ENCODE measurements around the gene LINGO3.

LINGO3 gene

DNA sequence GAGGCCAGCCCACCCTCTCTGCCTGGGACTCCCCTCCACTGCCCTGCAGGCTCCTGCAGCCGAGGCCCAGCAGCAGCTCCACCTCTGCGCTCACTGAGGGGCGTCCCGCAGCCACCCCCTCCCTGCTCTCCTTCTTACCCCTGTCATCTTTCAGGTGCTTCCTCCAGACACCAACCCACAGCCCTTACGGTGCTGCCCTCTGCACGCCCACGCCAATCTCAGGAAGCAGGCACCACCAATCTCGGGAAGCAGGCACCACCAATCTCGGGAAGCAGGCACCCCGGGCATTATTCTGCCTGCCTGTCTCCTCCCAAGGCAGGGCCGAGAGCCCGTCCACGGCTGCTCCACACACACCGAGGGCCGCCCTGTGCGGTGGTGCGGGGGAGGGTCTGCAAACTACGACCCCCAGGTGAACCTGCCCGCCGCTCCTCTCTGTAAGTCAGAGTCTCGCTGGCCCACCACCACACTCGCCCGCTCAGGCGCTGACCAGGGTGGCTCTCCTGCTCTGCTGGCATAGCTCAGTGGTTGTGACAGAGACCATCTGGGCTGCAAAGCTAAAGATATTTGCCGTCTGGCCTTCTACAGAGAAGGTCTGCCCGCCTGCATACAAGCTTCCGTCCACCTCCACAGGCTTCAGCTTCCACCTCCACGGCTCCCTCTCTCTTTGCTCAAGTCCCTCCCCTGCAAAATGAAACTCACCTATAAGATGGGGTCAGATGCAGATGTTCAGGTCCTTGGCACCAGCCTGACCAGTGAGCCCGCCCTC lies 17.5 kb upstream of the LINGO3 start:
- no peak for DNase-seq

DNA sequence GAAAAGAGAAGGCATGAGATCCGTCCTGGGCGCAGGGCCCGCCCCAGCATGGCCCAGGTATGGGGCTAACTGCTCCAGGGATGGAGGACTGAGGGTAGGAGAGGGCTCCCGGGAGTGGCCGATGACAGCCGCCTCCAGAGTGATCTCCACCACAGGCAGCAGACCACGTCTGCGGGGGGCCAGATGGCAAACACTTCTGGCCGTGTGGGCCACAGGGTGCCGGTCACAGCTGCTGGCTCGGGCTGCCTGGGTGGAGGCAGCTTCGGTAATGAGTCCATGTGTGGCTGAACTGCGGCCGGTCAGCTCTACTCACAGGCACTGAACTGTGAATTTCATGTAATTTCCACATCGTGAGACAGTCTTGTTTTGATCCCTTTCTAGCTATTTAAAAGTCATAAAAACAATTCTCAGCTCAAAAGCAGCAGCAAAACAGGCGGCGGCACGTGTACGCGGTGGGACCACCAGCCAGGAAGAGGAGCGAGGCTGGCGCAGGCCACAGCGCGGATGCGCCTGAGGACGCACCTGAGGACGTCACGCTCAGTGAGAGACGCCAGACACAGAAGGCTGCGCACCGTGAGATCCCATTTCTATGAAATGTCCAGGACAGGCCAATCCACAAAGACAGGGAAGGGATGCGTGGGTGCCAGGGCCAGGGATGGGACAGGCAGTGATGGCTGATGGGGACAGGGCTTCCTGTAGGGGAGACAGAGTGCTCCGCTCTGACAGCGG lies 16.4 kb upstream of the LINGO3 start:
- no peak for DNase-seq

DNA sequence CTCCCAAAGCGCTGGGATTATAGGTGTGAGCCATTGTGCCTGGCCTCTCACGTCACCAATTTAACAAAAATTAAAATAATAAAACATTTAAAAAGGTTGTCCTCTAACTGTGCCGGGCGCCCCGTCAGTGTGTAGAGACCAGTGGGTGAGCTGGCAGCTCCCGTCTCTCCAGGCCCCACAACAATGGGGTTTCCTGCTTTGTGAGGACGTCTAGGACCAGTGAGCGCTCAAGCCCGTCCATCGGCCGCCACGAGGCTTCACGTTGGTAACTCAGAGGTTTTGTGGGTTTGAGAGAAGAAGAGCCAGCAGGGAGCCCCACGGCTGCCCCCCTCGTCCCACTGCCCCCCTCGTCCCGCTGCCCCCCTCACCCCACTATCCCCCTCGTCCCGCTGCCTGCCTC lies 15.8 kb upstream of the LINGO3 start:
- DNase-seq = no peak

DNA sequence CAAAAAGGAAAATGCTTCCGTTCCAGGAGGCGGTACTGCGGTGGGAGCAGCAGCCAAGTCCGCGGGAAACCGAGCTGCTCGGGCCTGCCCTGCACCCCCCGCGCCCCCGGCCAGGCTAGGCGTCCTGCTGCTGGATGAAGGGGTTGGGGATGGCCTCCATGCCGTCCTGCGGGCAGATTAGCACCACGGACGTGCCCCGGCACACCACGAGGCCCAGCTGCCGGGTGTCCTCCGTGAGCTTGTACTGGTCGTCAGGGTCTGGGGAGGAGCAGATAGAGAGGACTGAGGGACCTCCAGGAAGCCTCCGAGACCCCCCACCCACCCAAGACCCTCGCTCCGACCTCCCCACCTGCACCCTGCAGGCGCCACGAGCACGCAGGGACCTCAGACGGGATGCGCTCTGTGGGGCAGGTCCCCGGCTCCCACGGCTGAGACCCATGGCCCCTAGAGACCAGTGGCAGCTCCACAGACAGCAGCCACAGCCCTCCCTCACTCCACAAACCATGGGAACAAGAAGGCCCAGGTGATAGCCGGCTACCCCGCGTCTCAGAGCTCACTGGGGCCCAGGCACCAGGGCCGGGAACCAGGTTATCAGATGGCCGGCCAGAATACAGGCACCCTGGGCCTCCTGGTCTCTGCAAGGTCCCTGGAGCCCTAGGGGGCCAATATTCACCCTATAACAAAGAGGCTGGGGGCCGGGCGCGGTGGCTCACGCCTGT lies 13.8 kb upstream of the LINGO3 start:
- no peak for DNase-seq

DNA sequence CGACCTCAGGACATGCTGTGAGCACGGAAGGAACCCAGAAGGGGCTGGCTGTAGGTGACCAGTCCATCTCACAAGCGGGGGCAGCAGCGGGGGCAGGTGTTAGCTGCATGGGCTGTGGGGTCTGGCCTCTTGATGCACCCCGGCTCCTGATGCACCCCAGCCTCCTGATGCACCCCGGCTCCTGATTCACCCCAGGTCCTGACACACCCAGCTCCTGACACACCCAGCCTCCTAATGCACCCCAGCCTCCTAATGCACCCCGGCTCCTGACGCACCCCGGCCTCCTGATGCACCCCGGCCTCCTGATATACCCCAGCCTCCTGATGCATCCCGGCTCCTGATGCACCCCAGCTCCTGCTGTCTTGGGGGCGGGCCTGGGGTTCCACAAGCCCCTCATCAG lies 13.0 kb upstream of the LINGO3 start:
- DNase-seq = no peak

DNA sequence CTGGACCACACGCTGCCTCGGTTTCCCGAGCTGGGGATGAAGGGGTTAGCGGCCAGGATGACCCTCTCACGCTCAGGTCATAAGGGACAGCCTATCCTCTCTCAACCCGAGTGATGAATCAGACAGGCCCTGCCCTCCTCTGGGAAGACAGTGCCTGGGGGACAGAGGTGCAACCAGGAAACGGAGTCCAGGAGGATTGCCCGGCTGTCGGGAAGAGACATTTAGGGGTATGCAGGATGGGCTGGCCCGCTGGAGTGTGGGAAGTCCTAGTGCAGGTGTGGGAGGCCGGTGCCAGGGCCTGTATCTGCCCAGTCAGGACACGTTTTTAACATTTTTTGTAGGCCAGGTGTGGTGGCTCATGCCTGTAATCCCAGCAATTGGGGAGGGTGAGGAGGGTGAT lies 12.1 kb upstream of the LINGO3 start:
- DNase-seq = no peak

DNA sequence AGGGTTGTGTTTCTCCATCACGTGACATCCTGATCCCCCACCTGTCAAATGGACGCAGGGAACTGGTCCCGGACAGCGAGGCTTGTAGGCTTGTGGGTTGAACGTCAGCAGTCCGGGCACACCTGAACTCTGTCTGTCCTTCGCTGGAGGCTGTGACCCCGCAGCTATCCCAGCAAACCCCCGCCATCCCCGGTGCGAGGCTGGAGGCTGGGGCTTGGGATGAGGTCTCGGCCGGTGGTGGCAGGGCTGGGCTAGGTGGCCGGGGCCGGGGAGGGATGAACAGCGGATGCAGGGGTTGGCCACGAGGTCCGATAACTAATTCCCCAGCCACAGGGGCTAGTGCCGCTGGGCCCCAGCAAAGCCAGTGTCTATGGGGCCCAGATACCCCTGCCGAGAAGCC lies 11.6 kb upstream of the LINGO3 start:
- no peak for DNase-seq

DNA sequence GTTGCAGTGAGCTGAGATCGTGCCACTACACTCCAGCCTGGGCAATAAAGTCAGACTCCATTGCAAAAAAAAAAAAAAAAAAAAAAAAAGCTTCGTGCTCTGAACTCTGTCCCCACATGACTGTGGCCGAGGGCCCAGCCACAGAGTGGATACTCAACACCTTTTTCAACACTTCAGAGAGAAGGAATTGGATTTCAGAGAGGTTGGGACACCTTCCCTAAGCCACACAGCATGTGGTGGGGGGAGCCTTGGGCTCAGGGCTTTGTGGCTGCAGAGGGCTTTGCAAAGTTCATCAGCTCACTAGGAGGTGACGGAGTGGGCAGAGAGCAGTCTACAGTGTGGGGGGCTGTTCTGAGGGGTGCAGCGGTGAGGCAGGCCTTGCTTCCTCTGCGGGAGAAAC lies 11.0 kb upstream of the LINGO3 start:
- DNase-seq = no peak

DNA sequence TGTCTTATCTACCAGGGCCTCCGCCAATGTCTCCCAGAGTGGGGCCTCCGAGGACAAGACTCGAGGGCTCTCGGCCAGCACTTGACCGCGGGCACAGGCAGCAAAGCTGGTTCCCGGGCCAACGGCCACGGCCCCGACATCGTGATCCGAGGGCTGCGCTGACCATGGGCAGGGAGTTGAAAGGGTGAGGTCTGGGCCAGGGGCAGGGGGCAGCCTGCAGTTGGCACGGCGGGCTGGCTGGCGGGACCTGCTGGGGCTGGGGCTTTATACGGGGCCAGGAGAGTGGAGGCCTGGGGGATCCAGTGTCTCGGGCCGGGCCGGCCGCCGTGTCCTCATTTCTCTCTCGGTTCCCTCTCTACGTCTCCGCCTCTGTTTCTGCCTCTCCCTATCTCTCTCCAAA lies 9.8 kb upstream of the LINGO3 start:
- no peak for DNase-seq

DNA sequence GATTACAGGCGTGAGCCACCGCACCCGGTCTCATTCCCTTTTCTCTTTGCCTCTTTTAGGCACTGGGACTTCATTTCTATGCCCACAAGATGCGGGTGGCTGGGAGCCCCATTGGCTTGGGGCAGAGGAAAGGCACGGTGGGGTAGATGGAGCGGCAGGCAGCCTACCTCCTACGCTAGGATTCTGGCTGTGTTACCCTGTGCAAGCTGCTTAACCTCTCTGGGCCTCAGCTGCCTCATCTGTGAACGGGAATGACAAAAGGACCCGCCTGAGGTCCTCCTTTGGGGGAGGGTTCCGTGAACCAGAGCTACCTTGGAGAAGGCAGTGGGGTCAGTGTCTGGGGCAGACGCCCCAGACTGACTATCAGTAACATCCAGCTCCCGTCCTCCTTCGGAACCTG lies 9.3 kb upstream of the LINGO3 start:
- DNase-seq = no peak

DNA sequence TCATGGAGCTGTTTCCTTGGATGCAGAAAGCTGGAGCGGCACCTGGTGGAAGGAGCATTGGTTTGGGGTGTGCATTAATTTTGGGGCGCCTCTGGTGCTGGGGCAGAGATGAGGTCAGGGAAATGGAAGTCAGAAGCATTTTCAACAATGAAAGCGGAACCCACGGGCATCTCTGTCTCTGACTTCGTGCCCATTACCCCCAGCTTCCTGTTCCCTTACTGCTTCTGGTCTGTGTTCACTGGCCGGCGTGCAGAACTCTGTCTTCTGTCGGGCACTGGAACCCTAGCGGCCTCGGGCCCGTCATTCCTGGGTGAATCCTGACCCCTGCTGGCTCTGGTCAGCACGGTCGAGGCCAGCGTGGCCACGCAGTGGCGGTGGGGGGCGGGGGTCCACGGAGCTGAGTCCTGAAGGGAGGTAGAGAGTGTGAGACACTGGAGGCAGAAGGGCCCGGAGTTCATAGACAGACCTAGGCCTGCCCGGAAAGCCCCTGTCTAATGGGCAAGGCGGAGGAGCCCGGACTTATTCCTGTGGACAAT lies 7.9 kb upstream of the LINGO3 start:
- no peak for DNase-seq

DNA sequence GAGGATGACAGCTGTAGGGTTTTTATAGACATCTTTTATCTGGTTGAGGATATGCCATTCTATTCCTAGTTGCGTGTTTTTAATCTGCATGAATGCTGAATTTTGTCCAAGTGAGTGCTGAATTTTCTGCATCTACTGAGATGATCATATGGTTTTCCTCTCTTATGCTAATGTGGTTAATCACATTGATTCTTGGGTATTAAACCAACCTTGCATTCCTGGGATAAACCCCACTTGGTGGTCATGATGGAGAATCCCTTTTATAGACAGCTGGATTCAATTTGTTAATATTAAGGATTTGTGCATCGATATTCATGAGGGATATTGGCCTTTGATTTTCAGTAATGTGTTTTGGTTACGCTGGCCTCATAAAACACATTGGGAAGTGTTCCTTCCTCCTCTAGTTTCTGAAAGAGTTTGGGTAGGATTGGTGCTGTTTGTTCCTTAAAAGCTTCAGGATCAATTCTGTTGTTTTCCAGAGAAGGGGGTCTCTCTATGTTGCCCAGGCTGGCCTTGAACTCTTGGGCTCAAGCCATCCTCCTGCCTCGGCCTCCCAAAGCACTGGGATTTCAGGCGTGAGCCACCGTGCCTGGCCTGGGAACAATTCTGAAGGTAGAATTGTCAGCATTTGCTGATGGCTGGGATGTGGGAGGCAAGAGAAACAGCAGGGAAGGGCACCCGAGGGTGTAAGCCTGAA lies 7.3 kb upstream of the LINGO3 start:
- no peak for DNase-seq

DNA sequence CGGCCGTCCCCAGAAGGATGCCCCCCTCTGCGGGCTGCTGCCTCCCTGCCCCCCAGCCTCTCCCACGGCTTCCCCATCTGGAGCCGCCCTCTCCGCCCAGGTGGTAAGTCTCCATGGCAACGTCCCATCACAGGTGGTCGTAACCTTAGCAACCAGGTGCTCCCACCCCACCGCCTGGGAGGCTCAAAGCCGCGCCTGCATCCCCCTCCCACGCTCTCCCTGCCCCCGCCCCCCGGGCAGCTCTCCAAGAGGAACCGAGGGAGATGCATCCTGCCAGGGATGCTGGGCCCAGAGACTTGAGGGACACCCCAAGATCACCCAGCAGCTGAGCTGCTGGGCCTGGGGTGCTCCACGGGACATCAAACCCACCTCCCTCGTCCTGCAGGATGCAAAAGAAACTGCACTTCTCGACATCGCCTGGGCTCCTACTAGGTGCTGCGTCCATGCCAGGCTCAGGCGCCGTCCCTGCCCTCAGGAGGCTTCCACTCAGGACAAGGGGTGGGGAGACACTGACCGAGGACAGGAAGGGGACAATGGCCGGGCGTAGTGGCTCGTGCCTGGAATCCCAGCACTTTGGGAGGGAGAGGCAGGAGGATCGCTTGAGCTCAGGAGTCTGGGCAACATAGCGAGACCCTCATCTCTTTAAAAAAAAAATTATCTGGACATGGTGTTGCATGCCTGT lies 5.0 kb upstream of the LINGO3 start:
- no peak for DNase-seq

DNA sequence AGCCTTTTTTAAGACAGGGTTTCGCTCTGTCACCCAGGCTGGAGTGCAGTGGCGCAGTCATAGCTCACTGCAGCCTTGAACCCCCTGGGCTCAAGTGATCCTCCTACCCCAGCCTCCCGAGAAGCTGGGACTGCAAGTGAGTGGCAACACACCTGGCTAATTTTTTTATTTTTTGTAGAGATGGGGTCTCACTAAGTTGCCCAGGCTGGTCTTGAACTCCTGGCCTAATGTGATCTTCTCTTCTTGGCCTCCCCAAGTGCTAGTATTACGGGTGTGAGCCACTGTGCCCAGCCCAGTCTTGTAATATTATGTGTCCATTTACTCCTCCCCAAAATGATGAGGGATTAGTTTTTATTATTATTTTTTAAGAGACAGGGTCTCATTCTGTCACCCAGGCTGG lies 3.1 kb upstream of the LINGO3 start:
- DNase-seq = no peak

DNA sequence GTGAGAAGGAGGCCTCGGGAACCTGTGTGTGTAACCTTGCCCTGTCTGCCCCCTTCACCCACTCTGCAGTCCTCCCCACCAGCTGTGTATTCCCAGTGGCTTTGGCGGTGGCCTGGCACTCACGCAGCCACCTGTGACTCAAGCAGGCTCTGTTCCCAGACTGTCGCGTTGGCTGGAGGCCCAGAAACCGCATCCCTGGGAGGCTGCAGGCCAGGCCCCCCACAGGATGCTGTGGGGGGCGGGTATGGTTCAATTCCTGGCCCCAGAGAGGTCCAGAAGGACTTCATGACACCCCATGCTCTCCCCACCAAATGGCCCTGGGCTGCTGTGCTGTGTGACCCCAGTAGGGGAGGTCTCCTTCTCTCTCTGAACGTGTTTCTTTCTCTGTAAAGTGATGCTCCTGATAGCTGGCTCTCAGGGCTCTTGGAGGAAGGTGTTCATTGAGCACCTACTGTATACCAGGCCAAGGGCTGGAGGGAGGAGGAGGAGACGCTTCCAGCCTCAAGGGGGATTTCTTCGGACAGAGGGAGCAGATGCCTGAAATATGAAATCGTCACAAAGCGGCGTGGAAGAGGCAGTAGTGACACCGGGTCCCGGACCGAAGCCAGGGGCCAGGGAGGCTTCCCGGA lies 1.9 kb upstream of the LINGO3 start:
- DNase-seq = no peak

DNA sequence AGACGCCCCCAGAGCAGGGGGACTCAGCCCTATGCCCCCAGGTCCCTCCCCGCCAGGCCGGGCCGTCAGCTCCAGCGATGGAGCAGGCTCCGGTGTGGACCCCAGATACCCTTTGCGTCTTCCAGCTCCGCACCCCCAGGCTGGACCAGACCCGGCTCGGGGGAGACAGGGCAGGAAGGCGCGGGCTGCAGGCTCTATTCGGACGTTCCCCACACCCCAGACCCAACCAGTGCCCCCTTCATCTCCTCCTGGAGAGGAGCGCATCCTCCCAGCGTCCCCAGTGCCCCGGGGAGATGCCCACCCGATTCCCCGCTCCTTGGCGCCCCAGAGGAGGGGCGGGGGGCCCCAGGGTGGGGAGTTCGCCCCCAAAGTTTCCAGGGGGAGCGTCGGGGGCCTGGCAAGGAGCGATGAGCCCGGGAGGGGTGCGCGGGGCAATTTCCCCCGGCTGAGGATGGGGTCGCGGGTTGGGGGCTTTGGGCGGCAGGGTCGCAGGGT lies 389 bp downstream of the LINGO3 start:
- no peak for DNase-seq

DNA sequence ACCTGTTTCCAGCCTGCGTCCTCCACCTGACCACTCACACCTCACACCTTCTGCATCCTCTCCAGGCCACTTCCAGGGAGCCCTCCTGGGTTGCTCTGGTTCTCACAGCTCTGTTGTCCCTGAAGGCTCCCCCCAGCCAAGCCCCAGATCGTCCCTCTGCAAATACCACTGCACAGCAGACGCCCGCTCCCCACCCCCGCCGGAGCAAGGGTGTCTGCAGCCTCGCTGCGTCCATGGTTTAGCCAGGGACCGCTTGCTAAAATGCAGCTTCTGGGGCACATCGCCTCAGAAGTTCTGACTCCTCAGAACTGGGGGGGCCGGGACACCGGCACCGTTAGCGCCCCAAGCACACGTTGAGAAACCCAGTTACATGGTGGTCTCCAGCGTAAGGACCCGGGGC lies 983 bp downstream of the LINGO3 start:
- DNase-seq = no peak

DNA sequence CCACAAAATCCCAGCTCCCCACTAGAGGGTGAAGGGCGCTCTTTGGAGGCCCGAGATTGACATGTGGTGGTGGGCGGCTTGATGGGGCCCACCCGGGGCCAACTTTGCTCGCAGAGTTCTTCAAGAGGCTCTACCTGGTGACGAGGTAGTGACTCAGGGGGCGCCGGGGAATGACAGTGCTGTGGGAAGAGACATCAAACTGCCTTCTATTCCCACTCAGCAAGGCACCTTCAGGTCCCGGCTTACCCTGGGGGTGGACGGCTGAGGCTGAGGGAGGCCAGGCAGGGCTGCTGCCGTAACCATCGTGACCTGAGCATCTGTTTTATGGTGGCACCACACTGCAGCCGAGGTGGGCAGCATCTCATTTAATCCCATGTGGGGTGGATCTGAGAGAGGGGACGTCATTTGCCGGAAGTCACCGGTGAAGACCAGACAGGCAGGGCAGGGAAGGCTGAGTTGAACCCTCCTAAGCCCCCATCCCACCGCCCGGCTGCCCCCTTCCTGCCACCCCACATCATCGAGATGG lies 1.6 kb downstream of the LINGO3 start:
- DNase-seq = no peak

DNA sequence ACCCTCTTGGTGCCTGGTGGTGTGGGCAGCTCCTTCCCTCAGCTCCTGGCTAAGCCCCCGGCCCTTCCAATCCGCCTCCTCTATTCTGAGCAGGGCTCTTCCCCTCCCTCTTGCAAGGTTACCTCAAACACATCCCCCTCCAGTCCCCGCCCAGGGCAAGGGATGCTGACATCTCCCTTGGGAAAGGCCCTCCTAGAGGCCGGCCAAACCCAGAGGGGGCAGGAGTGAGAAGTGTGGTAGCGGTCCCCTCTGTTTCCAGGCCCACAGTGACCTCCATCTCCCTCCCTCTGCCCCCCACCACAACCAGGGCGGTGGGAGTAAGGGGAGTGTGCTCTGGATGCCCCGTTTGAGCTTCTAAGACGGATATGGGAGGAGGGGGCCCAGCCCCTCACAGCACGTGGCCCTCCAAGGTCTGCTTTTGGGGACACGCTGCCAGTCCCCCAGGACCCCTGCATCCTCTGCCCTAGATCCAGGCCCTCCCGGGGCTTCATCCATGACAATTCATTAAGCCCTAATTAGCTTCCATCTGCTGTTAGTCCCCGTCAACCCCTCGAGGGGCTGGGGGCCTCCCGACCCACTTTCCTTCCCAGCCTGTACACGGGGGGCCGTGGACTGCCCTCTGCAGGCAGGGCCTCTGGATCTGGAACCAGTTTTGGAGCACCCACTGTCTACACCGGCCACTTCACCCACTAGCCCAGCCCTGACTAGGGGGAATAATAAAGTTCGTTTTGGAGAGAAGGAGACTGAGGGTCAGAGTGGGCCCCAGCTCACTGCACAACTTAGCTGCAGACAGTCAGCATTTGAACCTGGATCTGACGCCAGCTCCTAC lies 2.3 kb downstream of the LINGO3 start:
- DNase-seq = no peak

DNA sequence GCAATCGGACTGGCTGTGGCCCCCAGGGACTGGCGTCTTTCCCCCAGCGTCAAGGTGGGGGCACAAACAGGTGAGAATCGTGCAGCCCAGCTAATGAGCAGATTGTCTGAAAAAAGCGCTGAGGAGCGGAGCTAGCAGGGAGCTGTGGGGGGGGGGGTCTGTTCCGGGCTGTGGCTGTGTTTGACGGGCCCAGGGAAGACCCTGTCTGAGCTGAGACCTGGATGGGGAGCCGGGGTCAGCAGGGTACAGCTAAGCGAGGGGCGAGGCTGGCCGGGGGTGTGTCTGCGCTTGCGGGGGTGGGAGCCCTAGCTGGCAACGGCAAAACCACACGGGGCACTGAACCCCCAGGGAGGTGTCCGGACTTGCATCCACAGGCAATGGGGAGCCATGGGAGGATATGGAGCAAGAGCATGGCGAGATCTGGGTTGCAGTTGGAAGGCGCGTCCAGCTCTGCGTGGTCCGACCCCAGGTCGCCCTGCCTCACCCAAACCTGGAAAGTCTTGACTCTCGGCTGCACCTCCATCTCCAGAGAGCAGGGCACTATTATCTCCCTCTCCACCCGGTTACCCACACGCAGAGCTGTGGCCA lies 4.6 kb downstream of the LINGO3 start:
- no peak for DNase-seq

Measured in GOT3 (cell line).